Raji (cell line): ENCODE data around the gene MGMT.

Experiments
- POLR2A ChIP-seq: IDR thresholded peaks from 2 replicates; pipeline ENCODE4 v1.6.1; 2011; ENCODE audit warnings: low read depth, low read length, control low read depth; ENCODE audit not compliant: insufficient read depth

The MGMT gene

GRCh38 chr10:129771991-129772431, 305.0 kb downstream of the MGMT start:
- TF ChIP-seq POLR2A: no peak

- TF ChIP-seq POLR2A: no peak
Observed at GRCh38 chr10:129772468-129773358, 305.7 kb downstream of the MGMT start.

GRCh38 chr10:129773359-129773990, 306.4 kb downstream of the MGMT start:
- no peak for TF ChIP-seq POLR2A

- TF ChIP-seq POLR2A: no peak
Observed at GRCh38 chr10:129774082-129774735, 307.2 kb downstream of the MGMT start.

- no peak for TF ChIP-seq POLR2A
Observed at GRCh38 chr10:129774736-129775401, 307.8 kb downstream of the MGMT start.

- no peak for TF ChIP-seq POLR2A
Observed at GRCh38 chr10:129775681-129776080, 308.6 kb downstream of the MGMT start.

GRCh38 chr10:129777687-129778086, 310.6 kb downstream of the MGMT start:
- TF ChIP-seq POLR2A: no peak

GRCh38 chr10:129778571-129778970, 311.5 kb downstream of the MGMT start:
- no peak for TF ChIP-seq POLR2A

GRCh38 chr10:129779126-129780111, 312.4 kb downstream of the MGMT start:
- no peak for TF ChIP-seq POLR2A

- TF ChIP-seq POLR2A: no peak
Observed at GRCh38 chr10:129780198-129780597, 313.2 kb downstream of the MGMT start.

- TF ChIP-seq POLR2A: no peak
Observed at GRCh38 chr10:129780901-129781795, 314.1 kb downstream of the MGMT start.

GRCh38 chr10:129784291-129784690, 317.2 kb downstream of the MGMT start:
- TF ChIP-seq POLR2A: no peak

- TF ChIP-seq POLR2A: no peak
Observed at GRCh38 chr10:129784891-129785290, 317.9 kb downstream of the MGMT start.
